ENCODE measurements around the gene ADH5. TPM values are rescaled to one million over a fixed set of nuclear protein-coding genes. Genes with fewer than 3 reads are reported as not detected.
"Not testable (repeated sequence)": the region's sequence is repeated elsewhere in the genome, so short reads cannot be mapped to it uniquely, and the experiment has no call there.

The ADH5 gene
- total RNA-seq, 1 donor from 2014 or later, result 99.5 TPM

DNA sequence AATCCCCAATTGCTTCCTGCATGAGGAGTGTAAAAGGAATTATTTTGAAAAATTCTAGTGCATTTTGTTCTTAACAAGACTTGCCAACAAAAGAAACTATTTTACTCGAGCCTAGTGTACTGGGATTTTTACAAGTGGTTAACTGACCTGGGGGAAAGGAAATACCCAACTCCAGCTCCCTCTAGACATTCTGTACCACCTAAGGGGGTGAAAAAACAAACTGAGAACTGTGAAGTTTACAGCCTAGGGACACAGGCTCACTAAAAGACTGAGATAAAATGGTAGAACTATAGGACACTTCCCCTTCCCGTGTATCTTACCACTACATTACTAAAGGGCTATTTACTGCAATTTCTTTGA lies 2.6 kb upstream of the ADH5 start:
- TF ChIP-seq, protein P1, sequence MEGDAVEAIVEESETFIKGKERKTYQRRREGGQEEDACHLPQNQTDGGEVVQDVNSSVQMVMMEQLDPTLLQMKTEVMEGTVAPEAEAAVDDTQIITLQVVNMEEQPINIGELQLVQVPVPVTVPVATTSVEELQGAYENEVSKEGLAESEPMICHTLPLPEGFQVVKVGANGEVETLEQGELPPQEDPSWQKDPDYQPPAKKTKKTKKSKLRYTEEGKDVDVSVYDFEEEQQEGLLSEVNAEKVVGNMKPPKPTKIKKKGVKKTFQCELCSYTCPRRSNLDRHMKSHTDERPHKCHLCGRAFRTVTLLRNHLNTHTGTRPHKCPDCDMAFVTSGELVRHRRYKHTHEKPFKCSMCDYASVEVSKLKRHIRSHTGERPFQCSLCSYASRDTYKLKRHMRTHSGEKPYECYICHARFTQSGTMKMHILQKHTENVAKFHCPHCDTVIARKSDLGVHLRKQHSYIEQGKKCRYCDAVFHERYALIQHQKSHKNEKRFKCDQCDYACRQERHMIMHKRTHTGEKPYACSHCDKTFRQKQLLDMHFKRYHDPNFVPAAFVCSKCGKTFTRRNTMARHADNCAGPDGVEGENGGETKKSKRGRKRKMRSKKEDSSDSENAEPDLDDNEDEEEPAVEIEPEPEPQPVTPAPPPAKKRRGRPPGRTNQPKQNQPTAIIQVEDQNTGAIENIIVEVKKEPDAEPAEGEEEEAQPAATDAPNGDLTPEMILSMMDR (IDR thresholded peaks at IDR 0.05; ENCODE audit: insufficient read depth, low read length, poor library complexity, severe bottlenecking), result no peak
- Histone ChIP-seq H3K27me3 (ENCODE audit: control insufficient read depth, insufficient read depth, low read length) (no peaks in the 10 kb centered on the region), H3K36me3 (ENCODE audit: control insufficient read depth, insufficient read depth, low read length) (no peaks in the 10 kb centered on the region), H3K4me3 (ENCODE audit: low read depth, low read length) (no peak overlapping the region)
- no peak for DNase-seq (ENCODE audit: low read depth)

DNA sequence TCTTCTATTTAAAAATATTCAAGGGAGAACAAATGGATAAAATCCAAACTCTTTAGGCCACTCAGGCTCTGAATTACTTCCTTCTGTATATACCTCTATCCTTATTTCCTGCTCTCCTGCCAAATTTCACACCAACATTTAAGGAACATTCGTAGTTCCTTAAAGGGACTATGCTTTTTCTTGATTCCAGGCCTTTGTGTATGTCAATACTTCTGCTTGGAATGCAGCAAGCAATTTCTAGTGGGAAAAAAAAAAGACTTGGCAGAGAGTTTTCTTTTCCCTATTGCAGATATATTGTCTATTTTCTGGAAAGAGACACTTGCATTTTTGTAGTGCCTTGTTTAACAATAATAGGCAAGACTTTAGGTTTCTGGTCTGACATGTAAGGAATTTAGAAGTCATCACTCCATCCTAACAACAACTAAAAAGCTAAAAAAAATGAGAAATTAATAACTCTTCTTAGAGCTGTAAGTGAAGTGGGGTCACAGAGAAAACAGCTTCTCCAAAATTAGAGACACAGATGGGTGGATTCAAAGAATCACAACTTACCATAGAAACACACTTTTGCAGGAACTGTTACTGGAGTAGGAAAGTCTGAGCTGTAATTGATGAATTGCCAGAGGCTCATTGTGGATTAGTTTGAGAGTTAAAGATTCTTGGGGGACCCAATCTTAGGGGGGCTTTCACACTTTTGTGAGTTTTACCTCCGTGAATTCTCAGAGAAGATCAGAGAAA lies 2.1 kb upstream of the ADH5 start:
- no peaks in the 10 kb centered on the region for H3K27me3 ChIP-seq (ENCODE audit: control insufficient read depth, insufficient read depth, low read length)
- TF ChIP-seq, protein P1 (IDR thresholded peaks at IDR 0.05; ENCODE audit: insufficient read depth, low read length, poor library complexity, severe bottlenecking), result no peak
- H3K4me3 ChIP-seq (ENCODE audit: low read depth, low read length), result no peak overlapping the region
- no peaks in the 10 kb centered on the region for H3K36me3 ChIP-seq (ENCODE audit: control insufficient read depth, insufficient read depth, low read length)
- DNase-seq (ENCODE audit: low read depth), result no peak

DNA sequence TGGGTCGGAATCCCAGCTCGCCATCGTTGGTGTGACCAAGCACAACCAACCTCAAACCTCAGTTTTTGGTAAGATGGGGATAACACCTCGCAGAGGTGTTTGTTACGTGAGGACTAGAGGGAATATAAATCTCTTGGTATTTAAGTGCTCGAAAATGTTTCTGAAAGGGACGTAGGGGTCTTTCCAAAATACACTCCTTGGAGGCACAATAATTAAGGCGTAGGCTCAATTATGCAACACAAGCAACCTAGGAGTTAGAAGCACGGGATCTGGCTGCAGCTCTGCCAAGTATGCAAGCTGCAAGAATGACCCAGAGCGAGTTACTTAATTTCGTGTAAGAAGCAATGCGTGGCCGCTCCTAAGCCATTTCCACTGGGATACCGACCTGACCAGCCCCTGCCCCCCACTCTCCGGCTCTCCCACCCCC lies 552 bp downstream of the ADH5 start:
- Histone ChIP-seq H3K27me3 (ENCODE audit: control insufficient read depth, insufficient read depth, low read length) (no peaks in the 10 kb centered on the region), H3K36me3 (ENCODE audit: control insufficient read depth, insufficient read depth, low read length) (peaks cover 4% of the 10 kb centered on the region), H3K4me3 (ENCODE audit: low read depth, low read length) (peak overlapping the region; percentile 80)
- TF ChIP-seq, protein P1 (IDR thresholded peaks at IDR 0.05; ENCODE audit: insufficient read depth, low read length, poor library complexity, severe bottlenecking), result no peak
- peak; percentile 26 for DNase-seq (ENCODE audit: low read depth)

DNA sequence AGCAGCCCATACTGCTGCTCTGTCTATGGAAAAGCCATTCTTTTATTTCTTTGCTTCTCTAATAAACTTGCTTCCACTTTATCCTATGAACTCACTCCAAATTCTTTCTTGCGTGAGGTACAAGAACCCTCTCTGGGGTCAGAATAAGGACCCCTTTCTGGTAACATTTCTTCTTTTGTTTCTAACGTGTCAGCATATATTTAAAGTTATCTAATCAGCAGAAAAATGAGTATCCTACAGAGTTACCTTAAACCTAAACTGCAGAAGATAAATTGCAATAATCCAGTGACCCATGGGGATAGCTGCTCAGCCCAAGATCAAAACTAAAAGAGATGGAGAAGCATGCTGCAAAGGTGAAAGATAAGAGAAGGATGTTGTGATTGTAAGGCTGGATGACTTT lies 4.0 kb downstream of the ADH5 start:
- no peaks in the 10 kb centered on the region for H3K27me3 ChIP-seq (ENCODE audit: control insufficient read depth, insufficient read depth, low read length)
- TF ChIP-seq, protein P1 (IDR thresholded peaks at IDR 0.05; ENCODE audit: insufficient read depth, low read length, poor library complexity, severe bottlenecking), result no peak
- no peak overlapping the region for H3K4me3 ChIP-seq (ENCODE audit: low read depth, low read length)
- no peak for DNase-seq (ENCODE audit: low read depth)
- peaks cover 8% of the 10 kb centered on the region for H3K36me3 ChIP-seq (ENCODE audit: control insufficient read depth, insufficient read depth, low read length)

DNA sequence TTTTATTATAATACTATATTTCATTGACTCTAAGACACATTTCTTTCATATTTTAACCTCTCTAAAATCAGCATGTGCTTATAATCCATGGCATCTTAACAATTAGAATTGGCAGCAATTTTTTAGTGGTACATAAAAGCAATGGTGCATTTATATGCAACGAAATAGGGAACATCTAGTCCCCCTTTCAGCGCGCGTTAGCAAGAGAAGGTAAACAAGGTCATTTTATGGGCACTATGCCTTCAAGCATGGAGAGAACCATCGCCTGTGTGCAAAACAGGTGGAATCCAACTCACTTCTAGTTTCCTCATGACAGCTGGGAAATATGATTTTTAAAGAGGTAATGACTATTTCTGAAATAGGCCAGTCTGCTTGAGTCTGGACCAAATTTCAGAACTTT lies 6.4 kb downstream of the ADH5 start:
- Histone ChIP-seq H3K27me3 (ENCODE audit: control insufficient read depth, insufficient read depth, low read length) (no peaks in the 10 kb centered on the region), H3K36me3 (ENCODE audit: control insufficient read depth, insufficient read depth, low read length) (peaks cover 8% of the 10 kb centered on the region), H3K4me3 (ENCODE audit: low read depth, low read length) (no peak overlapping the region)
- no peak for DNase-seq (ENCODE audit: low read depth)
- TF ChIP-seq, protein P1 (IDR thresholded peaks at IDR 0.05; ENCODE audit: insufficient read depth, low read length, poor library complexity, severe bottlenecking), result no peak

DNA sequence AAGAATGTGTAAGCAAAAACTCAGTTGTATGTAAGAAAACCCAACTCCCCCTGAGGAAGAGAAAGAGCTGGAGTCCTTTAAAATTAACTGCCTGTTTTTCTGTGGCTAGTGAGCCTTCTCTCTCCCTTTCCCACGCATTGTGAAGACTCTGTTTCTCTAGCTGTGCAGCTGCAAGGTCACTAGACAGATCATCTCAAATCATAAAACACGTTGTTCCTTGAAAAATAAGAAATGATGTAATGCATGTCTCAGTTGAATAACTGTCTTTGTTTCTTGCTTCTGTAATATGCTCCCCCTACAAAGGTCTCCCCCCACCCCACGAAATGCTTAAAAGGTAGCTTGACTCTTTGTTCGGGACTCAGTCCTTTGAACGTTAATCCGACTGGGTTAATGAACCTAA lies 7.7 kb downstream of the ADH5 start:
- not testable (repeated sequence) for H3K36me3 ChIP-seq (ENCODE audit: control insufficient read depth, insufficient read depth, low read length); DNase-seq (ENCODE audit: low read depth); H3K27me3 ChIP-seq (ENCODE audit: control insufficient read depth, insufficient read depth, low read length); H3K4me3 ChIP-seq (ENCODE audit: low read depth, low read length)
